Spleen (tissue), 7 donors: ENCODE measurements around the gene ERICH6B.

Source experiments
- CTCF ChIP-seq, 11 experiments: fragments of 200-600 bp in 7 of 11; fragments of 450-650 bp in 4 of 11; sonication (generic) in 4 of 11; IDR thresholded peaks in 8 of 11; conservative IDR thresholded peaks in 3 of 11; 1 replicate in 7 of 11; 2 replicates in 4 of 11; pipeline versions ENCODE4 v1.4.0 to v1.8.0; 2016 to 2021; ENCODE audit warnings: antibody characterized with exemption in 11 of 11, inconsistent platforms in 4 of 11, mild to moderate bottlenecking in 1 of 11
- POLR2A ChIP-seq, 3 donors: fragments of 450-650 bp; IDR thresholded peaks; one replicate each; pipeline ENCODE4 v1.5.1; 2017; ENCODE audit warnings: antibody characterized with exemption in 3 of 3, mild to moderate bottlenecking in 1 of 3
- donor health status: DM: no; HTN: no; CAD: no; lungs with moderate emphysema.
- donor health status: DM: no; HTN: no; CAD: no.
- donor health status: DM: no; HTN: no; CAD: no.

GRCh38 chr13:45506811-45507210 is 108.7 kb downstream of the ERICH6B start:
- TF ChIP-seq CTCF (IDR thresholded peaks at IDR 0.05 in 8 of 11, conservative IDR thresholded peaks at IDR 0.05 in 3 of 11) (no peak), POLR2A (IDR thresholded peaks at IDR 0.05) (no peak)
